ENCODE data around the gene UTP15.

DNA sequence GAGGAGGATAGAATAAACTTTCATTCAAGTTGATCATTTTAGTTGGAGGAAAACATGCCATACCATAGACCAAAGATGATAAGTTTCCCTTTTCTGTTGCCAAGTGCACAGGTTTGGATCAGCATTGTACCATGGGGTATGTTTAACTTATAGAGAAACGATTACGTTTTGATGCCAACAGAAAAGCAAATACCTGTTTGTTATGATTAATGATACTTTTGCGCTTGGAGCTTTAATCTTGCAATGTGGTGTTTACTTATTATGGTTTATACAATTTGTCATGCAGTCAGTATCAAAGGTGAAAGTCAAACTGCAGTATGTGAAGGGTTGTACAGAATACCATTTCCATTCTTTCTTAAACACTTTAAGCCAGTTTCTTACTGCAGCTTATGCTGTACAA is 47.3 kb downstream of the UTP15 start:
- TF ChIP-seq SIN3A (IDR thresholded peaks at IDR 0.05; ENCODE audit: borderline replicate concordance, insufficient read depth, low read length) (no peak), POLR2AphosphoS5 (IDR thresholded peaks at IDR 0.05; ENCODE audit: low read depth, low read length) (no peak), TAF1 (IDR thresholded peaks at IDR 0.05; ENCODE audit: borderline replicate concordance, insufficient read depth, low read length) (no peak)
- TF ChIP-seq, protein P1, sequence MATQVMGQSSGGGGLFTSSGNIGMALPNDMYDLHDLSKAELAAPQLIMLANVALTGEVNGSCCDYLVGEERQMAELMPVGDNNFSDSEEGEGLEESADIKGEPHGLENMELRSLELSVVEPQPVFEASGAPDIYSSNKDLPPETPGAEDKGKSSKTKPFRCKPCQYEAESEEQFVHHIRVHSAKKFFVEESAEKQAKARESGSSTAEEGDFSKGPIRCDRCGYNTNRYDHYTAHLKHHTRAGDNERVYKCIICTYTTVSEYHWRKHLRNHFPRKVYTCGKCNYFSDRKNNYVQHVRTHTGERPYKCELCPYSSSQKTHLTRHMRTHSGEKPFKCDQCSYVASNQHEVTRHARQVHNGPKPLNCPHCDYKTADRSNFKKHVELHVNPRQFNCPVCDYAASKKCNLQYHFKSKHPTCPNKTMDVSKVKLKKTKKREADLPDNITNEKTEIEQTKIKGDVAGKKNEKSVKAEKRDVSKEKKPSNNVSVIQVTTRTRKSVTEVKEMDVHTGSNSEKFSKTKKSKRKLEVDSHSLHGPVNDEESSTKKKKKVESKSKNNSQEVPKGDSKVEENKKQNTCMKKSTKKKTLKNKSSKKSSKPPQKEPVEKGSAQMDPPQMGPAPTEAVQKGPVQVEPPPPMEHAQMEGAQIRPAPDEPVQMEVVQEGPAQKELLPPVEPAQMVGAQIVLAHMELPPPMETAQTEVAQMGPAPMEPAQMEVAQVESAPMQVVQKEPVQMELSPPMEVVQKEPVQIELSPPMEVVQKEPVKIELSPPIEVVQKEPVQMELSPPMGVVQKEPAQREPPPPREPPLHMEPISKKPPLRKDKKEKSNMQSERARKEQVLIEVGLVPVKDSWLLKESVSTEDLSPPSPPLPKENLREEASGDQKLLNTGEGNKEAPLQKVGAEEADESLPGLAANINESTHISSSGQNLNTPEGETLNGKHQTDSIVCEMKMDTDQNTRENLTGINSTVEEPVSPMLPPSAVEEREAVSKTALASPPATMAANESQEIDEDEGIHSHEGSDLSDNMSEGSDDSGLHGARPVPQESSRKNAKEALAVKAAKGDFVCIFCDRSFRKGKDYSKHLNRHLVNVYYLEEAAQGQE (IDR thresholded peaks at IDR 0.05; ENCODE audit: insufficient read depth in 1 of 2, low read depth in 2 of 2, low read length in 2 of 2), result no peak

Measured in PFSK-1 (cell line).